GM12873 (cell line): ENCODE data around the gene SSTR1.

ENCODE experiments used
- TF ChIP-seq, protein P1 (sequence below): IDR thresholded peaks from 2 replicates; pipeline ENCODE4 v1.5.1; 2012; ENCODE audit warnings: low read depth, mild to moderate bottlenecking, moderate library complexity, low read length, control low read depth; ENCODE audit not compliant: insufficient read depth; ENCODE audit errors: missing control alignments

The SSTR1 gene

DNA sequence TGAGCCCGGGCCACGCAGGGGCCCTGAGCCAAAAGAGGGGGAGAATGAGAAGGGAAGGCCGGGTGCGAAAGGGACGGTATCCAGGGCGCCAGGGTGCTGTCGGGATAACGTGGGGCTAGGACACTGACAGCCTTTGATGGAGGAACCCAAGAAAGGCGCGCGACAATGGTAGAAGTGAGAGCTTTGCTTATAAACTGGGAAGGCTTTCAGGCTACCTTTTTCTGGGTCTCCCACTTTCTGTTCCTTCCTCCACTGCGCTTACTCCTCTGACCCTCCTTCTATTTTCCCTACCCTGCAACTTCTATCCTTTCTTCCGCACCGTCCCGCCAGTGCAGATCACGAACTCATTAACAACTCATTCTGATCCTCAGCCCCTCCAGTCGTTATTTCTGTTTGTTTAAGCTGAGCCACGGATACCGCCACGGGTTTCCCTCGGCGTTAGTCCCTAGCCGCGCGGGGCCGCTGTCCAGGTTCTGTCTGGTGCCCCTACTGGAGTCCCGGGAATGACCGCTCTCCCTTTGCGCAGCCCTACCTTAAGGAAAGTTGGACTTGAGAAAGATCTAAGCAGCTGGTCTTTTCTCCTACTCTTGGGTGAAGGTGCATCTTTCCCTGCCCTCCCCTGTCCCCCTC, 3.0 kb downstream of the SSTR1 start:
- TF ChIP-seq, protein P1, sequence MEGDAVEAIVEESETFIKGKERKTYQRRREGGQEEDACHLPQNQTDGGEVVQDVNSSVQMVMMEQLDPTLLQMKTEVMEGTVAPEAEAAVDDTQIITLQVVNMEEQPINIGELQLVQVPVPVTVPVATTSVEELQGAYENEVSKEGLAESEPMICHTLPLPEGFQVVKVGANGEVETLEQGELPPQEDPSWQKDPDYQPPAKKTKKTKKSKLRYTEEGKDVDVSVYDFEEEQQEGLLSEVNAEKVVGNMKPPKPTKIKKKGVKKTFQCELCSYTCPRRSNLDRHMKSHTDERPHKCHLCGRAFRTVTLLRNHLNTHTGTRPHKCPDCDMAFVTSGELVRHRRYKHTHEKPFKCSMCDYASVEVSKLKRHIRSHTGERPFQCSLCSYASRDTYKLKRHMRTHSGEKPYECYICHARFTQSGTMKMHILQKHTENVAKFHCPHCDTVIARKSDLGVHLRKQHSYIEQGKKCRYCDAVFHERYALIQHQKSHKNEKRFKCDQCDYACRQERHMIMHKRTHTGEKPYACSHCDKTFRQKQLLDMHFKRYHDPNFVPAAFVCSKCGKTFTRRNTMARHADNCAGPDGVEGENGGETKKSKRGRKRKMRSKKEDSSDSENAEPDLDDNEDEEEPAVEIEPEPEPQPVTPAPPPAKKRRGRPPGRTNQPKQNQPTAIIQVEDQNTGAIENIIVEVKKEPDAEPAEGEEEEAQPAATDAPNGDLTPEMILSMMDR = no peak

GRCh38 chr14:38211255-38211735, 3.6 kb downstream of the SSTR1 start:
- TF ChIP-seq, protein P1 = no peak

GRCh38 chr14:38212111-38212510, 4.4 kb downstream of the SSTR1 start:
- TF ChIP-seq, protein P1 = no peak

DNA sequence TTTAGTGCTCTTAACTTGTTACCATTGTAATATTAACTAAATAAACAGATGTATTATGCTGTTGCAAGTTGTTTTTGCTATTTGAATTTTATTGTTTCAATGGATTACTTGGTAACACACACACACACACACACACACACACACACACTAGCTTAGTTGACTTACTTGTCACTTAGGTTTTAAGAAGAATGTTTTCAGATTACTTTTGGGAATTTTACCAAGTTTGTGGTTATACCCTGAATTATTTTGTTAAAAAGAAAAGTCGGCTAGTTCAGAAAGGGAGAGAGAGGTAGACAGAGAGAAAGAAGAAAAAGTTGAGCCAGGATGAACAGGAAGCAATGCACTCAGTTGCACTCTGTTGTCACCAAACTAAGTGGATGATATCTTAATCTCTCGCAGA, 5.3 kb downstream of the SSTR1 start:
- TF ChIP-seq, protein P1 = no peak

DNA sequence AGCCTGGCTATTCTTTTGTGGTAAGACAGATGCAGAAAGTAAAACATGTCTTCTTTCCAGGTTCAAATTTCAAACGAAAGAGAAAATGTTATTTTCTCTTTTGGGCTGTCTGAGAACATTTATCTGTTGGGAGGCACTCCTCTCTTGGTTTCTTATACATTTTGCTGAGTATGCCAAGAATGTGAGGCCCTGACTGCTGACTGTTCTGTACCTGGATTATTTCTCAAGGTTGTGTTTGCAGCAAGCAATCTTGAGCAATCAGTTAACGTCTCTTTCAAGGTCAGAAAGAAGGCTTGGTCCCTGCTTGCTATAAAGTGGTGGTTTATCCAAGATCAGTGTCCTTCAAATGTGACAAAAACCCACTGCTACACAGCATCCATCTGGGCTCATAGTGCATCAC, 9.8 kb downstream of the SSTR1 start:
- TF ChIP-seq, protein P1 = no peak

- TF ChIP-seq, protein P1 = no peak
These were observed 13.4 kb downstream of the SSTR1 start for GRCh38 chr14:38221077-38221476.

GRCh38 chr14:38224338-38224737, 16.6 kb downstream of the SSTR1 start:
- TF ChIP-seq, protein P1 = no peak
